SU-DHL-6 (cell line): ENCODE data around the gene ELAVL1.

Experiments used
- H2AFZ ChIP-seq: fragments of 200-600 bp; sonication (generic); 2 replicates; pipeline ENCODE4 v1.6.1; 2014; ENCODE audit warnings: low read depth, mild to moderate bottlenecking, moderate library complexity, mixed read lengths, antibody characterized with exemption, low read length; ENCODE audit not compliant: severe bottlenecking
- H3F3A ChIP-seq: fragments of 200-600 bp; shearing (Covaris generic); 2 replicates; pipeline ENCODE4 v1.6.0; 2016; ENCODE audit warnings: antibody characterized with exemption, mild to moderate bottlenecking; ENCODE audit not compliant: insufficient read depth
- H3K27ac ChIP-seq: fragments of 200-600 bp; sonication (generic); 2 replicates; pipeline ENCODE4 v1.5.1; 2016; ENCODE audit warnings: low read depth, mild to moderate bottlenecking, low read length, moderate library complexity, mixed read lengths
- H3K27me3 ChIP-seq: fragments of 200-600 bp; sonication (generic), shearing (Covaris generic); 2 replicates; pipeline ENCODE4 v1.6.0; 2014; ENCODE audit warnings: mild to moderate bottlenecking, low read length
- H3K36me3 ChIP-seq: fragments of 200-600 bp; sonication (generic); 2 replicates; pipeline ENCODE4 v1.6.1; 2014; ENCODE audit warnings: mild to moderate bottlenecking, low read length, mixed read lengths
- H3K4me2 ChIP-seq: fragments of 300-600, 200-600 bp; shearing (Covaris generic), sonication (generic); 2 replicates; pipeline ENCODE4 v1.6.0; 2014; ENCODE audit warnings: low read length, low read depth, mild to moderate bottlenecking; ENCODE audit not compliant: poor library complexity, severe bottlenecking
- H3K4me3 ChIP-seq: fragments of 200-600 bp; sonication (generic); 2 replicates; pipeline ENCODE4 v1.5.1; 2014; ENCODE audit warnings: antibody characterized with exemption, low read length, mild to moderate bottlenecking, mixed read lengths; ENCODE audit not compliant: insufficient read depth, poor library complexity, severe bottlenecking
- H3K79me2 ChIP-seq: fragments of 200-600 bp; sonication (generic); 2 replicates; pipeline ENCODE4 v1.6.1; 2014; ENCODE audit warnings: mild to moderate bottlenecking, low read length, moderate library complexity; ENCODE audit not compliant: insufficient read depth
- H3K9ac ChIP-seq: fragments of 200-600 bp; sonication (generic); 2 replicates; pipeline ENCODE4 v1.7.0; 2014; ENCODE audit warnings: mild to moderate bottlenecking, low read length
- H3K9me2 ChIP-seq: fragments of 200-600 bp; sonication (generic); replicated peaks from 2 replicates; pipeline ENCODE4 v1.6.1; 2014; ENCODE audit warnings: low read length; ENCODE audit not compliant: insufficient read depth
- H3K9me3 ChIP-seq: fragments of 200-600 bp; sonication (generic); 2 replicates; pipeline ENCODE4 v1.6.1; 2014; ENCODE audit warnings: low read length, mixed read lengths; ENCODE audit not compliant: insufficient read depth
- H4K20me1 ChIP-seq: fragments of 200-600 bp; sonication (generic); 2 replicates; pipeline ENCODE4 v1.6.1; 2014; ENCODE audit warnings: low read depth, mild to moderate bottlenecking, antibody characterized with exemption, low read length, moderate library complexity, mixed read lengths
- EZH2phosphoT487 ChIP-seq: fragments of 200-600 bp; sonication (generic), shearing (Covaris generic); conservative IDR thresholded peaks from 2 replicates; pipeline ENCODE4 v1.6.1; 2018; ENCODE audit warnings: mild to moderate bottlenecking, antibody characterized with exemption, low read length, moderate library complexity, mixed read lengths
- TF ChIP-seq, protein P1 (sequence below): fragments of 200-600 bp; sonication (generic); IDR thresholded peaks from one replicate; pipeline ENCODE4 v1.5.1; 2017; ENCODE audit warnings: antibody characterized with exemption, mild to moderate bottlenecking, low read length, moderate library complexity; ENCODE audit not compliant: insufficient read depth, poor library complexity, severe bottlenecking

Gene ELAVL1

DNA sequence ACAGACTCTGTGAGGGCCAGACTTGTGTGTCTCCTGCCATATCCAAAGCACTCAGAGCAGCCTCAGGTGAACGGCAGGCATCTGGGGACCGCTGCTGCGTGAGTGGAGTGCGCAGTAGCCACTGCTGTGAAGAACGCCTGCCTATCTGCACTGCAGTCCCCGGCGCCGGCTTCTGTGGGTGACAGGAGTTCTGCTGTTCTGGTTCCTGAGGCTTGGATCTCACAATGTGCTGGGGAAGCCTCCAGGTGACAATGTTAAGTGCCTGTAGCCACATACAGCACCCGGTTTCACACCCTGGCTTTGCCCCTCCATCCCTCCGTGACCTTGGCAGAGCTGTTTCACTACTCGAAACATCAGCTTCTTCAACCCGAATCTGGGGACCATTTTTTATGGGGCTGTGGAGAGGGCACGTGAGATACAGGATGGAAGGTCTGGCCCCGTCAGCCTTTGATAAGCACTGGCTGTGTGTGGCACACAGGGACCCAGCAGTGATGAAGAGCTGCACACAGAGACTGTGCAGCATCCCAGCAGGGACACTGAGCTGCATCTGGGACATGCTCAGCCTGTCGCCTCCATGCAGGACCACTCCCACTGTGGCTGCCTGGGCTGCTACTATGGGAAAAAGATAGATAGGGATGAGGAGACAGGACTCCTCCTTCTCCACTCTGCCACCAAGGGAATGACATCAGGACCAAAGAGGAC, 28.3 kb downstream of the ELAVL1 start:
- Histone ChIP-seq H3K27ac (no peak overlapping the region), H3K27me3 (no peaks in the 10 kb centered on the region), H3K9me2 (no peaks in the 10 kb centered on the region), H3K4me3 (no peak overlapping the region), H3K79me2 (no peaks in the 10 kb centered on the region), H4K20me1 (no peaks in the 10 kb centered on the region), H3K36me3 (no peaks in the 10 kb centered on the region), H3K4me2 (no peak overlapping the region), H3K9me3 (no peaks in the 10 kb centered on the region), H3K9ac (no peak overlapping the region), H2AFZ (no peak overlapping the region), H3F3A (no peaks in the 10 kb centered on the region)
- no peak for TF ChIP-seq EZH2phosphoT487
- TF ChIP-seq, protein P1, sequence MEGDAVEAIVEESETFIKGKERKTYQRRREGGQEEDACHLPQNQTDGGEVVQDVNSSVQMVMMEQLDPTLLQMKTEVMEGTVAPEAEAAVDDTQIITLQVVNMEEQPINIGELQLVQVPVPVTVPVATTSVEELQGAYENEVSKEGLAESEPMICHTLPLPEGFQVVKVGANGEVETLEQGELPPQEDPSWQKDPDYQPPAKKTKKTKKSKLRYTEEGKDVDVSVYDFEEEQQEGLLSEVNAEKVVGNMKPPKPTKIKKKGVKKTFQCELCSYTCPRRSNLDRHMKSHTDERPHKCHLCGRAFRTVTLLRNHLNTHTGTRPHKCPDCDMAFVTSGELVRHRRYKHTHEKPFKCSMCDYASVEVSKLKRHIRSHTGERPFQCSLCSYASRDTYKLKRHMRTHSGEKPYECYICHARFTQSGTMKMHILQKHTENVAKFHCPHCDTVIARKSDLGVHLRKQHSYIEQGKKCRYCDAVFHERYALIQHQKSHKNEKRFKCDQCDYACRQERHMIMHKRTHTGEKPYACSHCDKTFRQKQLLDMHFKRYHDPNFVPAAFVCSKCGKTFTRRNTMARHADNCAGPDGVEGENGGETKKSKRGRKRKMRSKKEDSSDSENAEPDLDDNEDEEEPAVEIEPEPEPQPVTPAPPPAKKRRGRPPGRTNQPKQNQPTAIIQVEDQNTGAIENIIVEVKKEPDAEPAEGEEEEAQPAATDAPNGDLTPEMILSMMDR, result no peak

DNA sequence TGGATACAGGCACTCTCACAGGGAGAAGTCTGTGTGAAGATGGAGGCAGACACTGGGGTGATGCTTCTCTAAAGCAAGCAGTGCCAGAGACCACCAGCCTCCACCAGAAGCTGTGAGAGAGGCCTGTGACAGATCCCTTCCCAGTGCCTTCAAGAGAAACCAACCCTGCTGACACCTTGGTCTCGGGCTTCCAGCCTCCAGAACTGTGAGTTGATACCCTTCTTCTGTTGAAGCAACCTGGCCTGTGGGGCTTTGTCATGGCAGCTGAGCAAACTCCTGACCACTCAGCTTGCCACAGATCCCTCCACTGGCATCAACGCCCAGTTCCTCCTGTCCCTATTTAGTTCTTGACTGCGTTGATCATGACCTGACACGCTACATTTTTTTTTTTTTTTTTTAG, 29.0 kb downstream of the ELAVL1 start:
- H3K4me3 ChIP-seq, result no peak overlapping the region
- H3K9me3 ChIP-seq, result no peaks in the 10 kb centered on the region
- H3K27ac ChIP-seq, result no peak overlapping the region
- no peaks in the 10 kb centered on the region for H3K36me3 ChIP-seq
- H3K9ac ChIP-seq, result no peak overlapping the region
- no peak for TF ChIP-seq EZH2phosphoT487
- TF ChIP-seq, protein P1, result no peak
- no peaks in the 10 kb centered on the region for H3F3A ChIP-seq
- H3K27me3 ChIP-seq, result no peaks in the 10 kb centered on the region
- H2AFZ ChIP-seq, result no peak overlapping the region
- no peaks in the 10 kb centered on the region for H4K20me1 ChIP-seq
- no peak overlapping the region for H3K4me2 ChIP-seq
- H3K9me2 ChIP-seq, result no peaks in the 10 kb centered on the region
- H3K79me2 ChIP-seq, result no peaks in the 10 kb centered on the region

DNA sequence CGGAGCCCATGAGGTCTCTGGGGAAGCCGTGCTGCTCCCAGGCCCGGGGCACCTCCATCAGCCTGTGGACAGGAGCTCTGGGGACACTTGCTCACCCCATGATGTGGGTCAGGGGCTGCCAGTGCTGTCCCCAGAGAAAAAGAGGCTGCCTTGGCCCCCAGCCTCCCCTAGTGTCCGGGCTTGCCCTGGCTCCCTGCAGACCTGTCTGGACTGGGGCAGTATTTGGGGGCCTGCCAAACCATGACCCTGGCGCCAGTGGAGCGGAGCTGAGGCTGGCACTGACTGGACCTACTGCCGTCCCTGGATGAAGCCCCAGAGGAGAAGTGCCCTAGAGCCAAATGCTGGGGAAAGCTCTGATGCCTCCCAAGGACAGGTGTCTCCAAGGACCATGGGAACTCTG, 30.4 kb downstream of the ELAVL1 start:
- H3K9me2 ChIP-seq, result no peaks in the 10 kb centered on the region
- no peaks in the 10 kb centered on the region for H3K9me3 ChIP-seq
- no peaks in the 10 kb centered on the region for H3K27me3 ChIP-seq
- no peak overlapping the region for H3K4me3 ChIP-seq
- no peak overlapping the region for H3K4me2 ChIP-seq
- TF ChIP-seq, protein P1, result no peak
- TF ChIP-seq EZH2phosphoT487, result no peak
- H3K36me3 ChIP-seq, result no peaks in the 10 kb centered on the region
- no peaks in the 10 kb centered on the region for H3F3A ChIP-seq
- H3K27ac ChIP-seq, result no peak overlapping the region
- no peaks in the 10 kb centered on the region for H3K79me2 ChIP-seq
- H3K9ac ChIP-seq, result no peak overlapping the region
- H2AFZ ChIP-seq, result no peak overlapping the region
- H4K20me1 ChIP-seq, result no peaks in the 10 kb centered on the region
